GM13977 (cell line): ENCODE data around the gene PELI3.

ENCODE experiments used
- DNase-seq: peaks from one replicate; pipeline ENCODE4 v3.0.0; 2012; ENCODE audit warnings: low spot score
- in situ Hi-C: fragments of 300-500 bp; cut with MboI; formaldehyde crosslinking; loops from one replicate; pipeline ENCODE4 v1.12.0; 2022; ENCODE audit warnings: low sequenced_read_pairs, low pct_unique_long_range_greater_than_20kb, mixed read lengths, inconsistent platforms; ENCODE audit not compliant: unreplicated experiment
- TF ChIP-seq, protein P1 (sequence below): IDR thresholded peaks from 2 replicates; pipeline ENCODE4 v1.5.1; 2012; ENCODE audit warnings: mild to moderate bottlenecking, control low read depth; ENCODE audit not compliant: insufficient read depth; ENCODE audit errors: extremely low read depth, missing control alignments

PELI3 gene

DNA sequence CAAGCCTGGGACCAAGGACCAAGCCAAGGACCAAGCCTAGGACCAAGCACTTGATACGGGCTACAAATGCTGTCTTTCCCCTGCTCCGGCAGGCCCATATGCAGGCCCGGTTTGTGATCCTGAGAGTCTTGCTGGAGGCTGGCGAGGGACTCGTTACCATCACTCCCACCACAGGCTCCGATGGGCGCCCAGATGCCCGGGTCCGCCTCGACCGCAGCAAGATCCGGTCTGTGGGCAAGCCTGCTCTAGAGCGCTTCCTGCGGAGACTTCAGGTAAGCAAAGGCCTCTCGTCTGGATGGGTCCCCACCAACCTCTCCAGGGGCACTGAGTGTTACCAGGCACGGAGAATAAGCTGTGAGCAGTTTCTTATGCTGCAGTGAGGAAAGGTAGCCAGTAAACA is 30.5 kb downstream of the PELI3 start:
- in situ Hi-C loops: no loop called here
- no peak for DNase-seq
- TF ChIP-seq, protein P1, sequence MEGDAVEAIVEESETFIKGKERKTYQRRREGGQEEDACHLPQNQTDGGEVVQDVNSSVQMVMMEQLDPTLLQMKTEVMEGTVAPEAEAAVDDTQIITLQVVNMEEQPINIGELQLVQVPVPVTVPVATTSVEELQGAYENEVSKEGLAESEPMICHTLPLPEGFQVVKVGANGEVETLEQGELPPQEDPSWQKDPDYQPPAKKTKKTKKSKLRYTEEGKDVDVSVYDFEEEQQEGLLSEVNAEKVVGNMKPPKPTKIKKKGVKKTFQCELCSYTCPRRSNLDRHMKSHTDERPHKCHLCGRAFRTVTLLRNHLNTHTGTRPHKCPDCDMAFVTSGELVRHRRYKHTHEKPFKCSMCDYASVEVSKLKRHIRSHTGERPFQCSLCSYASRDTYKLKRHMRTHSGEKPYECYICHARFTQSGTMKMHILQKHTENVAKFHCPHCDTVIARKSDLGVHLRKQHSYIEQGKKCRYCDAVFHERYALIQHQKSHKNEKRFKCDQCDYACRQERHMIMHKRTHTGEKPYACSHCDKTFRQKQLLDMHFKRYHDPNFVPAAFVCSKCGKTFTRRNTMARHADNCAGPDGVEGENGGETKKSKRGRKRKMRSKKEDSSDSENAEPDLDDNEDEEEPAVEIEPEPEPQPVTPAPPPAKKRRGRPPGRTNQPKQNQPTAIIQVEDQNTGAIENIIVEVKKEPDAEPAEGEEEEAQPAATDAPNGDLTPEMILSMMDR: no peak

DNA sequence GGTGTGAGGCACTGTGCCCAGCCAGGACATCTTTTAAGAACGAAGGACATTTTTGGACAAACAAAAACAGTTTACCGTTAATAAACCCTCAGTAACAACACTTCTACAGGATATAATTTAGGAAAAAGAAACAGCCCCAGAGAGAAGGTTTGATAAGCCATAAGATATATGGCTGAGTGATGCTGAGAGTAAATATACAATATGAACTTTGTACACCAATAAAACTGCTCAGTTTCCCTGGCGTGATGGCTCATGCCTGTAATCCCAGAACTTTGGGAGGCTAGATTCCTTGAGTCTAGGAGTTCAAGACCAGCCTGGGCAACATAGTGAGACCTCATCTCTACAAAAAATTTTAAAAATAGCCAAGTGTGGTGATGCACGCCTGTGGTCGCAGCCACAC is 31.8 kb downstream of the PELI3 start:
- no peak for DNase-seq
- in situ Hi-C loops: no loop called here
- TF ChIP-seq, protein P1: no peak

DNA sequence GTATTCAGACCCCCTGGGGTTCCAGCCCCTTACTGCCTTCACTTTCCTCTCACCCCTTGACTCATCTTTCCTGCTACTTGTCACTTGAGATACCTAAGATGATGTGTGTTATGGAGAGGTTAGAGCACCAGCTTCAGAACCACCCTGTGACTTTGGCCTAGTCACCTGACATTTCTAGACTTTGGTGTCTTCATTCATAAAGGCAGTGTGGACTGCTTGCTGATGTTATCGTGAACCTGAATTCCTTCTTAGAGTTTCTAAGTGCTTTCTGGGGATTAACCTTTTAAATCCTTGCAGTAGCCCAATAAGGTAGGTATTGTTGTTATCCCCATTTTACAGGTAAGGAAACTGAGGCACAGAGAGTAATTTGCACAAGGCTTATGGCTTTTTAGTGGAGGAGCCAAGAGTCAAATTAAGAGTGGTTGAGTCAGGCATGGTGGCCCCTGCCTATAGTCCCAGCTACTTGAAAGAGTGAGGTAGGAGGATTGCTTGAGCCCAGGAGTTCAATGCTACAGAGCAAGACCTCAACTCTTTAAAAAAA is 38.6 kb downstream of the PELI3 start:
- in situ Hi-C loops: no loop called here
- TF ChIP-seq, protein P1: no peak
- DNase-seq: no peak

DNA sequence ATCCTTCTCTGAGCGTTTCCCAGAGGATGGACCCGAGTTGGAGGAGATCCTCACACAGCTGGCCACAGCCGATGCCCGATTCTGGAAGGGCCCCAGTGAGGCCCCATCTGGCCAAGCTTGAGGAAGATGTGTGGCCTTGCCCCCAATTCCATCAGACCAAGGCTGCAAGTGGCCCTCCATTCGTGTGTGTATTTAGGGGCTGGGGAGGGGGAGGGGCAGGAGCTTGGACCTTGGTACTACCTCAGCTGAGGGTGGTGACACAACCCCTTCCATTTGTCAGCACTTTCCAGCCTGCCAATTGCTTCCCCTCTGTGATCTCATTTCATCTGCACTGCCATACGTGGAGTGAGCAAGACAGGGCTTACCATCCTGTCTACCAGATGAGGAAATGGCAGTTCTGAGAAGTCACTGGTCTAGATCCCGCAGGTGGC is 42.4 kb downstream of the PELI3 start:
- in situ Hi-C loops: no loop called here
- TF ChIP-seq, protein P1: no peak
- no peak for DNase-seq

DNA sequence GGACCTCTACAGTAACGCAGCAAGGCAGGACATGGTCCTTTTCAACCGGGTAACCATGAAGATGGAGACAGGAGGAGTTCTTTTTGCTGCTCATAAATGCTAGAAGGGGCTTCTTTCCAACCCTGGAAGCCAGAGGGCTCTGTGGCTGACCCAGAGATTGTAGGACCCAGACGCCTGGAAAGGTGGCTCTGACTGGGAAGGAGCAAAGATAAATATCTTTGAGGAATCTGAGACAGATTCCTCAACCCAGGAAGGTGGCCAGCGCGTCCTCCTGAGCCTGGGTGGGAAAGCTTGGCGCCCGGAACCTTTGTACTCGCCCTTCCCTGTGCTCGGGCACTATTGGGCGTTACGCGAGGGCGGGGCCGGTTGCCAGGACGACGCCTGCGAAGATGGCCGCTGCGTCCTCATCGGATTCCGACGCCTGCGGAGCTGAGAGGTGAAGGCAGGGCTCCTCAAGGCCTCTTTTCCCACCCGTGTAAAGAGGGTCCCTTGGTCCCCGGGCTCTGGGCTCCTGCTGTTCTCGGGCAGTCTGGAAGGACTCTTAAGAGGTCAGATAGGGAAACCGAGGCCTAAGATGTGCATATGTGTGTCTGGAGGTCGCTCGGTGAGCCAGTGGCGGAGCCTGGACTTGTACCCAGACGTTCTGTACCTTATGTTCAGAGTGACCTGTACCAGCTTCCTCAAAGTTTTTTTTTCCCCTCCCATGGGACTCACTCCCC is 43.7 kb downstream of the PELI3 start, which contains the start of gene BBS1:
Gene BBS1 (plus strand): TSS at position 365 of the 719 bp plus-strand sequence. CDS start 25 bp downstream, at position 390.
- TF ChIP-seq, protein P1: no peak
- in situ Hi-C loops: no loop called here
- DNase-seq: peak; percentile 89

DNA sequence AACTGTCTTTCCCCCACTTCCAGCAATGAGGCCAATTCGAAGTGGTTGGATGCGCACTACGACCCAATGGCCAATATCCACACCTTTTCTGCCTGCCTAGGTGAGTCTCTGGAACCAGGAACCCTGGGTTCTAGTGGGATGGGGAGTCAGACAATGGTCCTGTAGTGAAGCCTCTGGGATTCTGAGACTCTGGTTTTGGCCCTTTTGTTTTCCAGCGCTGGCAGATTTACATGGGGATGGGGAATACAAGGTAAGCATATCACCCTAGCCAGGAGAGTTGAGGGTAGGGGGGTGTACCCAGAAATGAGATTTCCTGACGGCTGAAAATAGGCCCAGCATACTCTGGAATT is 44.3 kb downstream of the PELI3 start:
- in situ Hi-C loops: no loop called here
- no peak for DNase-seq
- TF ChIP-seq, protein P1: no peak
